Measurements from ENCODE around the gene NLRP1.

- TF ChIP-seq, protein P1, sequence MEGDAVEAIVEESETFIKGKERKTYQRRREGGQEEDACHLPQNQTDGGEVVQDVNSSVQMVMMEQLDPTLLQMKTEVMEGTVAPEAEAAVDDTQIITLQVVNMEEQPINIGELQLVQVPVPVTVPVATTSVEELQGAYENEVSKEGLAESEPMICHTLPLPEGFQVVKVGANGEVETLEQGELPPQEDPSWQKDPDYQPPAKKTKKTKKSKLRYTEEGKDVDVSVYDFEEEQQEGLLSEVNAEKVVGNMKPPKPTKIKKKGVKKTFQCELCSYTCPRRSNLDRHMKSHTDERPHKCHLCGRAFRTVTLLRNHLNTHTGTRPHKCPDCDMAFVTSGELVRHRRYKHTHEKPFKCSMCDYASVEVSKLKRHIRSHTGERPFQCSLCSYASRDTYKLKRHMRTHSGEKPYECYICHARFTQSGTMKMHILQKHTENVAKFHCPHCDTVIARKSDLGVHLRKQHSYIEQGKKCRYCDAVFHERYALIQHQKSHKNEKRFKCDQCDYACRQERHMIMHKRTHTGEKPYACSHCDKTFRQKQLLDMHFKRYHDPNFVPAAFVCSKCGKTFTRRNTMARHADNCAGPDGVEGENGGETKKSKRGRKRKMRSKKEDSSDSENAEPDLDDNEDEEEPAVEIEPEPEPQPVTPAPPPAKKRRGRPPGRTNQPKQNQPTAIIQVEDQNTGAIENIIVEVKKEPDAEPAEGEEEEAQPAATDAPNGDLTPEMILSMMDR (conservative IDR thresholded peaks at IDR 0.05; ENCODE audit: low read length) = no peak
- TF ChIP-seq EZH2phosphoT487 (IDR thresholded peaks at IDR 0.05; ENCODE audit: borderline replicate concordance) = no peak
Measured at GRCh38 chr17:5481451-5481850, 102.9 kb downstream of the NLRP1 start.

Measured in Loucy (cell line).